H1 (cell line): ENCODE results near the gene CHCHD3. TPM values are rescaled to one million over a fixed set of nuclear protein-coding genes. Genes with fewer than 3 reads are reported as not detected.

Source experiments
- CTCF ChIA-PET: fragments of 300-600 bp; sonication (Branson Sonifier 250); formaldehyde crosslinking; loops from one replicate; lab custom pipeline; 2021; ENCODE audit not compliant: partially characterized antibody; lab: Charles Lee
- POLR2A ChIA-PET: fragments of 300-600 bp; sonication (Branson Sonifier 250); formaldehyde crosslinking; loops from one replicate; lab custom pipeline; 2021; ENCODE audit warnings: inconsistent platforms; ENCODE audit not compliant: partially characterized antibody; lab: Charles Lee
- DNase-seq, 2 experiments: peaks; one replicate each; pipeline versions ENCODE4 v3.0.0 to v3.0.0-alpha.2; 2010 to 2022; ENCODE audit warnings: low spot score in 2 of 2, low read depth in 1 of 2, mixed read lengths in 1 of 2
- FAIRE-seq: peaks from 2 replicates; lab custom pipeline; 2011; peaks lifted over from hg19 to GRCh38; lab: Jason Lieb, UNC
- H2AFZ ChIP-seq: 2 replicates; pipeline ENCODE4 v1.8.1; 2012; ENCODE audit warnings: low read length, inconsistent platforms
- H2AK5ac ChIP-seq: 2 replicates; pipeline ENCODE4 v1.6.1; 2013; ENCODE audit warnings: low read depth, low read length
- H2BK120ac ChIP-seq: replicated peaks from 2 replicates; pipeline ENCODE3; 2013; ENCODE audit warnings: low read depth, low read length, inconsistent platforms
- H2BK12ac ChIP-seq: 2 replicates; pipeline ENCODE4 v1.6.1; 2013; ENCODE audit warnings: low read depth, low read length
- H2BK15ac ChIP-seq: 2 replicates; pipeline ENCODE4 v1.6.1; 2013; ENCODE audit warnings: low read length
- H2BK20ac ChIP-seq: 2 replicates; pipeline ENCODE4 v1.6.1; 2013; ENCODE audit warnings: low read length
- H2BK5ac ChIP-seq: 2 replicates; pipeline ENCODE4 v1.6.1; 2013; ENCODE audit warnings: low read depth, low read length
- H3K14ac ChIP-seq: 2 replicates; pipeline ENCODE4 v1.6.1; 2013; ENCODE audit warnings: inconsistent platforms; ENCODE audit not compliant: insufficient read length
- H3K18ac ChIP-seq: 2 replicates; pipeline ENCODE4 v1.6.1; 2013; ENCODE audit warnings: low read length; ENCODE audit errors: extremely low read depth
- H3K23ac ChIP-seq: 2 replicates; pipeline ENCODE4 v1.6.1; 2013; ENCODE audit warnings: inconsistent platforms; ENCODE audit not compliant: insufficient read length
- H3K23me2 ChIP-seq: 2 replicates; pipeline ENCODE4 v1.6.1; 2013; ENCODE audit warnings: low read depth, low read length
- H3K27ac ChIP-seq: 2 replicates; pipeline ENCODE4 v1.6.1; 2011; ENCODE audit warnings: low read depth, low read length, inconsistent platforms
- H3K27me3 ChIP-seq, 4 experiments: replicated peaks in 1 of 4; 1 replicate in 1 of 4; 2 replicates in 3 of 4; pipeline versions ENCODE4 v1.6.1 to v1.8.1; 2011 to 2013; ENCODE audit warnings: low read length in 3 of 4, mild to moderate bottlenecking in 3 of 4, inconsistent platforms in 2 of 4, mixed read lengths in 2 of 4, moderate library complexity in 1 of 4; ENCODE audit not compliant: control insufficient read depth in 3 of 4, insufficient read depth in 3 of 4; ENCODE audit errors: extremely low read depth in 1 of 4
- H3K36me3 ChIP-seq, 4 experiments: 2 replicates each; pipeline versions ENCODE4 v1.6.1 to v1.8.1; 2011 to 2013; ENCODE audit warnings: mild to moderate bottlenecking in 4 of 4, low read length in 3 of 4, moderate library complexity in 2 of 4, control low read depth in 1 of 4, inconsistent platforms in 1 of 4; ENCODE audit not compliant: insufficient read depth in 4 of 4, control insufficient read depth in 2 of 4
- H3K4ac ChIP-seq: replicated peaks from 2 replicates; pipeline ENCODE3; 2013; ENCODE audit warnings: low read length, low read depth, mixed read lengths, inconsistent platforms; ENCODE audit not compliant: insufficient read length
- H3K4me1 ChIP-seq, 4 experiments: replicated peaks in 1 of 4; 1 replicate in 1 of 4; 2 replicates in 3 of 4; pipeline versions ENCODE4 v1.6.1 to v1.8.1; 2011 to 2013; ENCODE audit warnings: low read length in 3 of 4, inconsistent platforms in 2 of 4, mixed read lengths in 1 of 4; ENCODE audit not compliant: insufficient read depth in 4 of 4, control insufficient read depth in 3 of 4
- H3K4me2 ChIP-seq, 2 experiments: 2 replicates each; pipeline versions ENCODE4 v1.6.1 to v1.8.1; 2011 to 2013; ENCODE audit warnings: low read depth in 2 of 2, low read length in 2 of 2, control low read depth in 1 of 2, inconsistent platforms in 1 of 2, mild to moderate bottlenecking in 1 of 2; ENCODE audit not compliant: insufficient read depth in 1 of 2
- H3K4me3 ChIP-seq, 4 experiments: fragments of 200-600, 300-600 bp in 1 of 4; sonication (generic), shearing (Covaris generic), sonication (Bioruptor Twin) in 1 of 4; 2 replicates each; pipeline versions ENCODE4 v1.5.1 to v1.8.1; 2011 to 2016; ENCODE audit warnings: low read length in 4 of 4, low read depth in 3 of 4, control low read depth in 2 of 4, inconsistent platforms in 2 of 4, mild to moderate bottlenecking in 2 of 4, mixed read lengths in 1 of 4, moderate library complexity in 1 of 4; ENCODE audit not compliant: insufficient read depth in 2 of 4; ENCODE audit errors: extremely low read depth in 1 of 4
- H3K56ac ChIP-seq: replicated peaks from 2 replicates; pipeline ENCODE3; 2013; ENCODE audit warnings: low read depth, mild to moderate bottlenecking, mixed read lengths, low read length, inconsistent platforms; ENCODE audit not compliant: insufficient read length
- H3K79me1 ChIP-seq: 2 replicates; pipeline ENCODE4 v1.6.1; 2013; ENCODE audit warnings: low read depth, low read length, control low read depth
- H3K79me2 ChIP-seq, 2 experiments: 2 replicates each; pipeline versions ENCODE4 v1.6.1 to v1.8.1; 2012 to 2013; ENCODE audit warnings: low read length in 2 of 2, mild to moderate bottlenecking in 2 of 2, inconsistent platforms in 1 of 2; ENCODE audit not compliant: insufficient read depth in 2 of 2, control insufficient read depth in 1 of 2
- H3K9ac ChIP-seq, 4 experiments: replicated peaks in 1 of 4; 1 replicate in 1 of 4; 2 replicates in 3 of 4; pipeline versions ENCODE4 v1.6.1 to v1.8.1; 2011 to 2013; ENCODE audit warnings: low read depth in 3 of 4, low read length in 3 of 4, control low read depth in 2 of 4, mild to moderate bottlenecking in 2 of 4, moderate library complexity in 2 of 4, inconsistent platforms in 1 of 4; ENCODE audit errors: extremely low read depth in 1 of 4
- H3K9me3 ChIP-seq, 2 experiments: 2 replicates each; pipeline versions ENCODE4 v1.6.1 to v1.8.1; 2012 to 2013; ENCODE audit warnings: mild to moderate bottlenecking in 2 of 2, moderate library complexity in 2 of 2, control low read depth in 1 of 2, inconsistent platforms in 1 of 2, low read depth in 1 of 2, low read length in 1 of 2, mixed read lengths in 1 of 2; ENCODE audit not compliant: insufficient read depth in 2 of 2
- H4K20me1 ChIP-seq, 2 experiments: replicated peaks in 1 of 2; 2 replicates each; pipeline versions ENCODE3 to v1.8.1; 2011 to 2013; ENCODE audit warnings: inconsistent platforms in 2 of 2, low read length in 2 of 2, mild to moderate bottlenecking in 1 of 2; ENCODE audit not compliant: insufficient read depth in 2 of 2, control insufficient read depth in 1 of 2
- H4K5ac ChIP-seq: 2 replicates; pipeline ENCODE4 v1.6.1; 2013; ENCODE audit warnings: low read length, low read depth, mixed read lengths, inconsistent platforms; ENCODE audit not compliant: insufficient read length
- H4K8ac ChIP-seq: 2 replicates; pipeline ENCODE4 v1.8.0; 2013; ENCODE audit warnings: mild to moderate bottlenecking, moderate library complexity, low read length, inconsistent platforms; ENCODE audit not compliant: insufficient read depth; ENCODE audit errors: extremely low read depth
- H4K91ac ChIP-seq: replicated peaks from 2 replicates; pipeline ENCODE3; 2013; ENCODE audit warnings: low read length, mixed read lengths, inconsistent platforms; ENCODE audit not compliant: insufficient read length
- HDAC2 ChIP-seq, 2 experiments: fragments of 300-600 bp in 1 of 2; sonication (generic) in 1 of 2; IDR thresholded peaks; 2 replicates each; pipeline ENCODE4 v1.6.1; 2011 to 2012; ENCODE audit warnings: low read depth in 2 of 2, low read length in 2 of 2, mild to moderate bottlenecking in 2 of 2, moderate library complexity in 2 of 2, borderline replicate concordance in 1 of 2, inconsistent platforms in 1 of 2
- RAD21 ChIP-seq, 2 experiments: IDR thresholded peaks in 1 of 2; conservative IDR thresholded peaks in 1 of 2; 2 replicates each; pipeline ENCODE4 v1.6.1; 2011; ENCODE audit warnings: low read depth in 2 of 2, low read length in 2 of 2, improper control_type of control experiment in 1 of 2, inconsistent platforms in 1 of 2, mild to moderate bottlenecking in 1 of 2, moderate library complexity in 1 of 2
- RXRA ChIP-seq: IDR thresholded peaks from 2 replicates; pipeline ENCODE4 v1.6.1; 2011; ENCODE audit warnings: low read depth, mild to moderate bottlenecking, low read length, moderate library complexity; ENCODE audit not compliant: insufficient read depth
- WGBS, 2 experiments: shearing (Covaris generic) in 1 of 2; methylation state at CpG; one replicate each; pipeline versions ENCODE4 v1.1.6 to v1.1.7; 2013 to 2015; ENCODE audit warnings: low lambda C conversion rate in 2 of 2, mixed read lengths in 2 of 2, inconsistent platforms in 1 of 2, low coverage in 1 of 2, missing lambda C conversion rate in 1 of 2; ENCODE audit not compliant: insufficient replicate concordance in 2 of 2, insufficient coverage in 1 of 2, insufficient read length in 1 of 2; ENCODE audit errors: extremely low coverage in 1 of 2, missing lambda C conversion rate in 1 of 2; 5-methylcytosine and 5-hydroxymethylcytosine counted together
- polyA plus RNA-seq, 7 experiments: library from polyadenylated mRNA; depleted of rRNA in 3 of 7; stranded (reverse) in 5 of 7; unstranded in 2 of 7; fragments of >200 nt in 5 of 7; fragments of 200-250 nt in 2 of 7; gene quantifications; 1 replicate in 5 of 7; 2 replicates in 1 of 7; 4 replicates in 1 of 7; pipeline versions ENCODE4 v1.2.1 to v1.2.3, GENCODE V29; 2011 to 2013; ENCODE audit warnings: missing spikeins in 2 of 7, mixed read lengths in 2 of 7
- total RNA-seq: library from RNA; stranded (reverse); fragmentation: NEBNext Ultra II Directional; extraction: Animal tissue kit (Norgen Biotek cat#: 25700); gene quantifications from 2 replicates; pipeline ENCODE4 v1.2.1, GENCODE V29; 2021

CHCHD3 gene
- total and polyA plus RNA-seq, 2 of the 8 experiments (the other 6 are each of a cell fraction or from before 2014, with no cell fraction given): 42.9 to 137 TPM

DNA sequence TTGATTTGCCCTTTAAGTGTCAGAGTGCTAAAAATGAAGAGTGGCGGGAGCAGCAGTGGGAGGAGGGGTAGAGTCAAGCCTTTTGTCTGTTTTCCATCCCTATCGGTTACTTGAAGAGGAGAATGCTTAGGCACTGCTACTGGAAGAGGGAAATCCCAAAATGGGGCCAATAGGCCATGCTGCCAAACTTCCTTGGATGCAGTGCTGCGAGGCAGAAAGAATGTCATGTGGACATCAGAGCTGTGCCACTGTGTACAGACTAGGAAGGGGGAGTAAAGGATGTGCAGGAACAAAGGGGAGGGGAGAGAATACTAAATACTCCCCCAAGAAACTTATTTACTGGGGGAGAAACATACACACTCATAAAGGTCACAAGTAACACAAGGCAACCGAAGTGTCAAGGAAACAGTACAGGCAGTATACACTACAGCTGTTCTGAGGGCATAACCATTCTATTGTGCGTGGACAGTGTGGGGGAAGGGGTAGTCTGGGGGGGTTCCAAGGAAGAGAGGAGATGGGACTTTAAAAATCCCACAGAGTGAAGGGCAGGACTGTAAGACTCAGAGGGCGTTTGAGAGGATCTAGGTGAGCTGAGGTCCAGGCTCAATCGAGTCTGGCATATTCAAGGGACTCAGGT, 276.9 kb downstream of the CHCHD3 start:
- Histone ChIP-seq H3K14ac (no peak overlapping the region), H4K20me1 (no peaks in the 10 kb centered on the region), H3K79me1 (no peaks in the 10 kb centered on the region), H3K56ac (no peak overlapping the region), H3K4me3 (no peak overlapping the region), H3K27ac (no peak overlapping the region), H2BK12ac (no peak overlapping the region), H3K23me2 (no peaks in the 10 kb centered on the region), H2AK5ac (no peak overlapping the region), H3K27me3 (no peaks in the 10 kb centered on the region), H3K18ac (no peak overlapping the region), H3K4me2 (no peak overlapping the region), H4K91ac (no peak overlapping the region), H3K36me3 (no peaks in the 10 kb centered on the region; a peak in 1 of 8 replicates), H3K4ac (no peak overlapping the region), H3K4me1 (no peaks in the 10 kb centered on the region), H2BK5ac (no peak overlapping the region), H4K8ac (no peak overlapping the region), H3K23ac (no peak overlapping the region), H3K9me3 (no peaks in the 10 kb centered on the region), H2BK120ac (no peak overlapping the region), H2BK15ac (no peak overlapping the region), H4K5ac (no peak overlapping the region), H2AFZ (no peak overlapping the region), H2BK20ac (no peak overlapping the region), H3K9ac (no peak overlapping the region), H3K79me2 (no peaks in the 10 kb centered on the region)
- TF ChIP-seq RXRA: no peak
- TF ChIP-seq HDAC2 (IDR thresholded peaks at IDR 0.05; ENCODE audit: borderline replicate concordance in 1 of 2, low read depth in 2 of 2, low read length in 2 of 2): no peak
- no peak for TF ChIP-seq RAD21 (IDR thresholded peaks at IDR 0.05 in 1 of 2, conservative IDR thresholded peaks at IDR 0.05 in 1 of 2; ENCODE audit: low read depth in 2 of 2, low read length in 2 of 2)
- ChIA-PET POLR2A (no interaction called here), CTCF (interaction anchor here (0.7 to 2.1 kb wide), 4 partner anchors 16 to 1956 kb away, joined by 3 to 5 read pairs (median 4); no protein-coding TSS in a partner anchor)
- no peak for FAIRE-seq
- no peak for DNase-seq
- 86% methylated on average over 7 of the region's 7 CpGs; no CpG with 5 or more reads in 1 of the 2 experiments for WGBS, 2 experiments
